T follicular helper cell (primary cell): ENCODE data around the gene ST6GALNAC3.
"Not testable (repeated sequence)": the region's sequence is repeated elsewhere in the genome, so short reads cannot be mapped to it uniquely, and the experiment has no call there.

Source experiments
- DNase-seq: peaks from one replicate; pipeline ENCODE4 v3.0.0-alpha.2; 2020; ENCODE audit warnings: low read depth

Gene ST6GALNAC3

GRCh38 chr1:76190749-76191424 is 116.3 kb downstream of the ST6GALNAC3 start:
- no peak for DNase-seq

DNA sequence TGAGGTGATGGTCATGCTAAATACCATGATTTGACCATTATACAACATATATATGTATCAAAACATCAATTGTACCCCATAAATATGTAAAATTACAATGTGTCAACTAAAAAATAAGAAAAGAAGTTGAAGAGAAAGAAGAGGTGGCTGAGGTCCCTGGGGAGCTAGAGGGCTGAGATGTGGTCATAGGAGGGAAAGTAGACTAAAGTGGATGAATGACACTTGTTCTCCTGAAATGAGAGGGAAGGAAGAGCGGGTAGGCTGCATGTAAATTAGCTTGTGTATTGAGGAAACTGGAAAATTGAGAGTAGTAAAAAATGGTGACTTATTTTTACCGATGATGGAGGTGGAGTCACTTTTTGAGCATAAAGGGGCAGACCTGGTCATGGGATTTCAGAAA is 117.0 kb downstream of the ST6GALNAC3 start:
- DNase-seq, result no peak

DNA sequence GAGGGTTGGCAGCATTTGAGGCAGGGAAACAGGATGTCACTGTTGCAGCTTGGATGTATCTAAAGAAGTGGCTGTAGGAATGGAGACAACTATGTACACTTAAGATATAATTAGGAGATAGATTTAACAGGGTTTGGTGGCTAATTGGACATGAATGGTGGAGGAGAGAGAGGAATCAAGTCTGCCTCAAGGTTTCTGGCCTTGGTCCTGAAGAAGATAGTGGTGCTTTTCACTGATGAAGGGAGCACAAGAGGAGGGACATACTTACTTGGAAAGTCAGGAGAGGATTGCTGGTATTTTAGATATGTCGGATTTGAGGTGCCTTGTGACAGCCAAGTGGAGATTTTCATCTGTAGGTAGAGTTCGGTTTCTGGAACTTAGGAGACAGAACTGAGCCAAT is 123.9 kb downstream of the ST6GALNAC3 start:
- no peak for DNase-seq

- no peak for DNase-seq
Observed at GRCh38 chr1:76202670-76203069, 128.1 kb downstream of the ST6GALNAC3 start.

- no peak for DNase-seq
Observed at GRCh38 chr1:76203127-76203526, 128.6 kb downstream of the ST6GALNAC3 start.

- no peak for DNase-seq
Observed at GRCh38 chr1:76209238-76209637, 134.7 kb downstream of the ST6GALNAC3 start.

DNA sequence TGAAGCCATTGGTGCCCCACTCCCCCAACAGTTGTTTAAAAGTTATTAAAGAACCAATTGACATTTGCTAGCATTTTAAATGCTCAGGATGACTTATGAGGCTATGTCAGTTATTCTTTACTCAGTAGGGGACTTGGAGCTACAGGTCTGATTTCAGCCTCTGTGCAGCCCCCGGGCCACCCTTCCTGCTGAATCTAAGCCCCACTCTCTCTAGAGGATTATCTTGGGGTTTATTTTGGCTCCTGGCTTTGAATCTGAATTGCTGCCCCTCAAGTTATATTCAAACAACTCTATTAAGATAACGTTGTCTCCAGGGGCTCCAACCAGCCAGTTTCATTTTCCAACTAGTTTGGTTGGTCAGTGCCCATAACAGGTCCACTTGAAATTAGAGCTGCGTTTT is 135.1 kb downstream of the ST6GALNAC3 start:
- DNase-seq, result no peak

DNA sequence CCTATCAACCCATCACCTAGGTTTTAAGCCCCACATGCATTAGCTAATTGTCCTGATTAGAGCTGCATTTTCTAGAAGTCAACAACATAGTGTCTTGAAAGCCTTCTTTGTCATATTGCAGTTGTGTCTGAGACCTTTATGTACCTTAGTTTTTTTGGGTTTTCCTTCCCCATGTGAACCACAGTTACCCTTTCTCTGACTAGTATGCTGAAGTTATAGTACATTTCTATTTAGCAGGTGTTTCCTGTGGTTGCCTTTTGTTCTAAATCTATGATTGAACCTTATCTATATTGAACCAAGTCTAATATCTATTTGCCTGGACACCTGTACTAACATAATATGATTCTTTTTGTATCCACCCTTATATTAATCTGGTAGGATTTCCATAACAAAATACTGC is 135.6 kb downstream of the ST6GALNAC3 start:
- no peak for DNase-seq

GRCh38 chr1:76218888-76219287 is 144.3 kb downstream of the ST6GALNAC3 start:
- DNase-seq, result no peak

DNA sequence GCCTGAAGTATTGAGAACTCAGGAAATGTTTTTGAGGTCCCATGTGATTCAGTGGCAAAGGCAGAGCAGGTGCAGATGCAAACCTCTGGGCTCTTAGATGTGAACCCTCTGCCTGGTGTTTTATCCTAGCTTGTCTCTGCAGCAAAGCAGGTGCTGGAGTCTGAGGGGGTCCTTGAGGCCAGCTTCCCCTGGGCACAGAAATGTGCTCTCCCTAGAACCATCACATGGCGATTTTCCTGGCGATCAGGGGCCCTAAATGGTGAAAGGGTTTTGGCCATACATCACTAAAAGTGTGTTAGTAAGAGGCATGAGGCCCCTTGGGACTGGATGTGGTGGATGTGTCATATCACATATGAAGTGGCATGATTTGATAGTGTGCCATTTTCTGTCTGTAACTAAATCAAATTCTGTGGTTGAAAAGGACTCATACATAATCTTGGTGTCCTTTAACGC is 144.8 kb downstream of the ST6GALNAC3 start:
- no peak for DNase-seq

DNA sequence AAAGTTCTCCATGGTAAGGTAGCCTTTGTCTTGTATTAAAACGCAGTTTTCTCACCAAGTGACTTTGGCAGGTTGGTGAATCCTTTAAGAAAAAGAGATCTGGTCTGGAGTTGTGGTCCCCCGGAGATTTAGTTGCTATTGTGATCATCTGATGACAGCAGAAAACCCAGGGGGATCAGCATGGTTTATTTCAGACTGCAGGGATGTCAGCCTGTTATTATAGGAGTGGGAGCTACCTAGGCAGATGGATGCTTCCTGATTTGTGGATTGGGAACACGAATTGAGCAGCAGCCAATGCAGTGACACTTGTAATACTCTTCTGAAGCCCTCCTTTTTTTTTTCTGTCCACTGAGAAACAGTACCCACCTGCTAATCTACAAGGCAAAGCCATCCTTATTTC is 150.2 kb downstream of the ST6GALNAC3 start:
- DNase-seq, result no peak

DNA sequence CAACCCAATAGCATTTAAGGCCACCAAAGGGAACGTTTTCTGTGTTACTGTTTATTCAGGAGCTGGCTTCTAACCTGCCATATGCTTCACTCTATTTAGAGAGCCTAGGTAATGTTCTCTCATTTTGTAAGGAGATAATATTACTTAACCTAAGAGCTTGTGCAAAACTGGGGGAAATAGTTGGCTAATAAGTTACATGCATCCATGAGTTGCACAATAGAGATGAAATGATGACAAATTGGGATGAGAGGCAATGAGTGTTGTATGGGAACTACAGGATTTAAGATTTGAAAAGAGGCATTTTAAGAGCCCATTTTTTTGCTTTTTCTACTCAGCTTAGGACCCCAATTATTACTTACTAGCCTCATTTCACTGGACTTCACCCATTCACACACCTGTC is 151.0 kb downstream of the ST6GALNAC3 start:
- no peak for DNase-seq

- no peak for DNase-seq
Observed at GRCh38 chr1:76227621-76228020, 153.1 kb downstream of the ST6GALNAC3 start.

DNA sequence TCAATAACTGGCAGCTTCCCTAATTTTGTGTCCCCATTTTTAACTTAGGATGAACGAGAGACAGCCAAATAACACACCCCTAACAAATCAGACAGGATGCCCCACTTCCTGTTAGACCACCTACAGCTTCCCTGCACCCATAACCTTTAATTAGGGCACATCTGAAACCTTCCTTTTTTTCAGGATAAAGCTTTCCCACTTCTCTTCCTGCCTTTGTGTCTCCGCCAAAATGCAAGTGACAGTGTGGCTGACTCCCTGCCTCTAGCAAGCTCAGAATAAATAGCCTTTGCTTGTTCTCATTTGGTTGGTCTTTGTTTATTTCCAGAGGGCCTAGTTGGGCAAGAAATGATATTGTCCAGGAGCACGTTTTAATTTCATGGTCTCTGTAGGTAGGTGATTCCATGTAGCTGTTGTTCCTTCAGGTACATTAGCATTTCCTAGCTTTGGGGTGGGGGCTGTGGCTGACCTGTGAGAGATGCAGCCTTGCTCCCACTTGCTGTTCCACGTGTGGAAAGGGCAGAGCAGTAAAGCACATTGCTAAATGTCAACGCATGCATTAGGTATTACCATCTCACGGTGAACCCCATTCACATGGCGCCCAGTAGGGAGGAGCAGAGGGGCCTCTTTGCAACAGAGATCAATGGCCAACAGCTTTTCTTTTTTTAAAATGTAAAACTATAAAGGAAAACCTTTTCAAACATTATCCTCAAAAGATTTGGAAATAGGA is 154.9 kb downstream of the ST6GALNAC3 start:
- no peak for DNase-seq

DNA sequence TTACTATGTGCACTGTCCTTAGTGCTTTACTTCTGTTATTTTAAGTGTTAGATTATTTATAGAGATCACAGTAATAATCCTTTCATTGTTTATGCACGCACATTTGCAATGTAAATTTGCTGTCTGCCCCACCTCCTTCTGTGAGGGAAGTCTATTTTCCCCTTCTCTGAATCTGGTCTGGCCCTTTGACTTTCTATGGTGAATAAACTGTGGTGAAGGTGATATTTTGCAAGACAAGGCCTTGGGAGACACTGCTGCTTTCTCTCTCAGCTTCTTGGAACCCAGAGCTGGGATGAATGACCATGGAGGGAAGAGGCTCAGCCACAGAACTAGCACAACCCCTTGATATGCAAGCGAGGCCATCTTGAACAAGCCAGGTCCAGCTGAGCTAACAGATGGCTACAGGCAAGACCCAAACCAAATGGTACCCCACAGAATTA is 156.3 kb downstream of the ST6GALNAC3 start:
- DNase-seq, result no peak

- no peak for DNase-seq
Observed at GRCh38 chr1:76231320-76231719, 156.8 kb downstream of the ST6GALNAC3 start.

DNA sequence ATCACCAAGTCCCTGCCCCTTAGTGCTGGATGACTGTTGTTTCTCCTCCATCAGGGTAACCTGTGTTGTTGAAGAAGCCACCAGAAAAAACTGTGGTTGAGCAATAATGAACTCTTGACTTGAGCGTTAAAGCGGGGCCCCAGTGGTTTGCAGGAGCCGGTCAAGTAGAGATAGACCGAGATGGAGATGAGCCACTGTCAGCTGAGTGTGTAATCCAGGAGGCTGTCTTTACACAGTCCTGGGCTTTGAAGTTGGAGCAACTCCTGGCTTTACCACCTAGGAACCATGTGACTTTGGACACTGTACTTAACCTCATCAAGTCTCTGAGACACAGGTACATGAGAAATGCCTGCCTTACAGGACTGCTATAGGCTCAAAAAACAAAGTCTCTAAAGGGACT is 158.1 kb downstream of the ST6GALNAC3 start:
- DNase-seq, result no peak

DNA sequence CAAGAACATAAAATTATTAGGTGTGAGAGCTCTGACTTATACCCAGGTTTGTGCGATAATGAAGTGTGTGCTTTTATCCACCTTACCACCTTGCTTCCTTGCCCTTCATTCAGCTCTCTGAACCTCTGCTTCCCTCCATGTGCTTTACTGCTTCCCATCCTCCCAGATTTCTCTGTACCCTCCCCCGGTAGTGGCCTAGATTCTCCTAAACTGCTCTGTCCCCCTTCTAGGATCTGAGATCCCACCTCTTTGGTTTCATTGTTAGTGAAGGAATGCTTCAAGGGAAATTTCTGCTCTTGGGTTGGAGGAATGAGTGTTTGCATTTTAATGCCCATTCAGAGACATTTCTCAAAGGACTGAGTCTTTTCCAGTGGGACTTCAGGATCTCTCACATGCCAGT is 159.5 kb downstream of the ST6GALNAC3 start:
- no peak for DNase-seq

GRCh38 chr1:76237211-76237610 is 162.7 kb downstream of the ST6GALNAC3 start:
- no peak for DNase-seq

GRCh38 chr1:76238094-76238628 is 163.6 kb downstream of the ST6GALNAC3 start:
- no peak for DNase-seq

DNA sequence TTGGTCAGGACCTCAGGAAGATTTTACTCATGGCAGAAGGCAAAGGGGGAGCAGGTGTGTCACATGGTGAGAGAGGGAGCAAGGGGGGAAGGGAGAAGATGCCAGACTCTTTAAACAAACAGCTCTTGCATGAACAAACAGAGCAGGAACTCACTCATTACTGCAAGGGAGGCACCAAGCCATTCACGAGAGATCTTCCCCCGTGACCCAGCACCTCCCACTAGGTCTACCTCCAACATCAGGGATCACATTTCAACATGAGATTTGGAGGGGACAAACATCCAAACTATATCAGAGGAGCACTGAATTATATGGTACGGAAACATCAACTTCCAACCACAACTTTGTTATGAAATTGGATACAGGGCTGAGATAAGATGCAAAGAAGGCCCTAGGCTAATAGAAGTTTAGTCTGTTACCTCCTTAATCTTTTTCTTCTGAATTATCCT is 164.9 kb downstream of the ST6GALNAC3 start:
- no peak for DNase-seq

GRCh38 chr1:76240316-76240715 is 165.8 kb downstream of the ST6GALNAC3 start:
- DNase-seq, result no peak

DNA sequence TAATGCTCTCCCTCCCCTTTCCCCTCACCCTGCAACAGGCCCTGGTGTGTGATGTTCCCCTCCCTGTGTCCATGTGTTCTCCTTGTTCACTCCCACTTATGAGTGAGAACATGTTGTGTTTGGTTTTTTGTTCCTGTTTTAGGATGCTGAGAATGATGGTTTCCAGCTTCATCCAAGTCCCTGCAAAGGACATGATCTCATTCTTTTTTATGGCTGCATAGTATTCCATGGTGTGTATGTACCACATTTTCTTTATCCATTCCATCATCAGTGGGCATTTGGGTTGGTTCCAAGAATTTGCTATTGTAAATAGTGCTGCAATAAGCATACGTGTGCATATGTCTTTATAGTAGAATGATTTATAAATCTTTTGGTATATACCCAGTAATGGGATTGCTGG is 168.0 kb downstream of the ST6GALNAC3 start:
- not testable (repeated sequence) for DNase-seq
